ENCODE results near the gene KLRK1.
"Not testable (repeated sequence)": the region's sequence is repeated elsewhere in the genome, so short reads cannot be mapped to it uniquely, and the experiment has no call there.

KLRK1 gene

GRCh38 chr12:10389904-10390303 is at the start of gene KLRK1:
Gene KLRK1 (minus strand): TSS chr12:10390041. CDS start chr12:10388810, 1,231 bp downstream.
- no peak for DNase-seq (ENCODE audit: low read depth in 2 of 3, low spot score in 2 of 3)

GRCh38 chr12:10437601-10438000 is 47.8 kb upstream of the KLRK1 start:
- not testable (repeated sequence) for DNase-seq (ENCODE audit: low read depth in 2 of 3, low spot score in 2 of 3)

- not testable (repeated sequence) for DNase-seq (ENCODE audit: low read depth in 2 of 3, low spot score in 2 of 3)
Measured at GRCh38 chr12:10435816-10436215, 46.0 kb upstream of the KLRK1 start, which contains the start of gene KLRC2. Gene KLRC2 (minus strand): TSS chr12:10436010. CDS start chr12:10435986, 24 bp downstream.

GRCh38 chr12:10430623-10431022 is 40.8 kb upstream of the KLRK1 start:
- DNase-seq (ENCODE audit: low read depth in 2 of 3, low spot score in 2 of 3), result not testable (repeated sequence)

GRCh38 chr12:10425938-10426337 is 36.1 kb upstream of the KLRK1 start:
- DNase-seq (ENCODE audit: low read depth in 2 of 3, low spot score in 2 of 3), result not testable (repeated sequence)

- DNase-seq (ENCODE audit: low read depth in 2 of 3, low spot score in 2 of 3), result not testable (repeated sequence)
Measured at GRCh38 chr12:10424260-10424899, 34.5 kb upstream of the KLRK1 start.

- DNase-seq (ENCODE audit: low read depth in 2 of 3, low spot score in 2 of 3), result not testable (repeated sequence)
Measured at GRCh38 chr12:10422159-10422558, 32.3 kb upstream of the KLRK1 start.

GRCh38 chr12:10420334-10420733 is 30.5 kb upstream of the KLRK1 start, which contains the start of gene KLRC3:
Gene KLRC3 (minus strand): TSS chr12:10420595. CDS start chr12:10420550, 45 bp downstream.
- not testable (repeated sequence) for DNase-seq (ENCODE audit: low read depth in 2 of 3, low spot score in 2 of 3)

GRCh38 chr12:10409392-10409791 is 19.6 kb upstream of the KLRK1 start, which contains the start of gene KLRC4:
Gene KLRC4 (minus strand): TSS chr12:10409757. CDS start chr12:10409575, 182 bp downstream.
- DNase-seq (ENCODE audit: low read depth in 2 of 3, low spot score in 2 of 3), result no peak

GRCh38 chr12:10408842-10409241 is 19.0 kb upstream of the KLRK1 start:
- no peak for DNase-seq (ENCODE audit: low read depth in 2 of 3, low spot score in 2 of 3)

GRCh38 chr12:10406725-10407124 is 16.9 kb upstream of the KLRK1 start:
- no peak for DNase-seq (ENCODE audit: low read depth in 2 of 3, low spot score in 2 of 3)

GRCh38 chr12:10405294-10405693 is 15.5 kb upstream of the KLRK1 start:
- no peak for DNase-seq (ENCODE audit: low read depth in 2 of 3, low spot score in 2 of 3)

GRCh38 chr12:10404798-10405197 is 15.0 kb upstream of the KLRK1 start:
- DNase-seq (ENCODE audit: low read depth in 2 of 3, low spot score in 2 of 3), result no peak

GRCh38 chr12:10400829-10401228 is 11.0 kb upstream of the KLRK1 start:
- DNase-seq (ENCODE audit: low read depth in 2 of 3, low spot score in 2 of 3), result no peak

GRCh38 chr12:10398168-10398567 is 8.3 kb upstream of the KLRK1 start:
- DNase-seq (ENCODE audit: low read depth in 2 of 3, low spot score in 2 of 3), result no peak

GRCh38 chr12:10397296-10397695 is 7.5 kb upstream of the KLRK1 start:
- no peak for DNase-seq (ENCODE audit: low read depth in 2 of 3, low spot score in 2 of 3)

- not testable (repeated sequence) for DNase-seq (ENCODE audit: low read depth in 2 of 3, low spot score in 2 of 3)
Measured at GRCh38 chr12:10396176-10396575, 6.3 kb upstream of the KLRK1 start.

- DNase-seq (ENCODE audit: low read depth in 2 of 3, low spot score in 2 of 3), result no peak
Measured at GRCh38 chr12:10395390-10395998, 5.7 kb upstream of the KLRK1 start.

- not testable (repeated sequence) for DNase-seq (ENCODE audit: low read depth in 2 of 3, low spot score in 2 of 3)
Measured at GRCh38 chr12:10394531-10395152, 4.8 kb upstream of the KLRK1 start.

- no peak for DNase-seq (ENCODE audit: low read depth in 2 of 3, low spot score in 2 of 3)
Measured at GRCh38 chr12:10393291-10393690, 3.5 kb upstream of the KLRK1 start.

- DNase-seq (ENCODE audit: low read depth in 2 of 3, low spot score in 2 of 3), result no peak
Measured at GRCh38 chr12:10392394-10392930, 2.6 kb upstream of the KLRK1 start.

GRCh38 chr12:10390991-10391390 is 1.1 kb upstream of the KLRK1 start:
- not testable (repeated sequence) for DNase-seq (ENCODE audit: low read depth in 2 of 3, low spot score in 2 of 3)
